Fibroblast of lung (primary cell): ENCODE measurements around the gene RSPH4A. TPM values are rescaled to one million over a fixed set of nuclear protein-coding genes. Genes with fewer than 3 reads are reported as not detected.

Experiments
- DNase-seq, 2 donors: peaks; one replicate each; pipeline versions ENCODE4 v3.0.0 to v3.0.0-alpha.2; 2010; ENCODE audit warnings: low read depth in 2 of 2
- H2AFZ ChIP-seq: 2 replicates; pipeline ENCODE4 v1.5.1; 2012; ENCODE audit warnings: low read length, control low read depth, inconsistent platforms
- H3K27ac ChIP-seq: 2 replicates; pipeline ENCODE4 v1.5.1; 2011; ENCODE audit warnings: low read length, control low read depth; ENCODE audit not compliant: insufficient read depth
- H3K27me3 ChIP-seq: 2 replicates; pipeline ENCODE4 v1.5.1; 2011; ENCODE audit warnings: mild to moderate bottlenecking, low read length; ENCODE audit not compliant: control insufficient read depth, insufficient read depth
- H3K36me3 ChIP-seq: 2 replicates; pipeline ENCODE4 v1.5.1; 2011; ENCODE audit warnings: low read length; ENCODE audit not compliant: control insufficient read depth, insufficient read depth
- H3K4me1 ChIP-seq: 2 replicates; pipeline ENCODE4 v1.5.1; 2011; ENCODE audit warnings: low read length; ENCODE audit not compliant: control insufficient read depth, insufficient read depth; ENCODE audit errors: extremely low read depth
- H3K4me2 ChIP-seq: 2 replicates; pipeline ENCODE4 v1.5.1; 2011; ENCODE audit warnings: low read length, control low read depth; ENCODE audit not compliant: insufficient read depth; ENCODE audit errors: extremely low read depth
- H3K4me3 ChIP-seq, 4 experiments: fragments of 200-600 bp in 1 of 4; sonication (generic) in 1 of 4; replicated peaks in 1 of 4; 2 replicates each; pipeline ENCODE4 v1.5.1; 2011 to 2016; ENCODE audit warnings: low read length in 4 of 4, low read depth in 3 of 4, mild to moderate bottlenecking in 3 of 4, control low read depth in 2 of 4, inconsistent platforms in 1 of 4, mixed read lengths in 1 of 4; ENCODE audit not compliant: insufficient read depth in 1 of 4; ENCODE audit errors: control extremely low read depth in 1 of 4
- H3K79me2 ChIP-seq: 2 replicates; pipeline ENCODE4 v1.5.1; 2012; ENCODE audit warnings: mild to moderate bottlenecking, low read length, inconsistent platforms; ENCODE audit not compliant: control insufficient read depth, insufficient read depth
- H3K9ac ChIP-seq: 2 replicates; pipeline ENCODE4 v1.5.1; 2011; ENCODE audit warnings: mild to moderate bottlenecking, low read length, control low read depth; ENCODE audit not compliant: insufficient read depth
- H3K9me3 ChIP-seq: 2 replicates; pipeline ENCODE4 v1.5.1; 2012; ENCODE audit warnings: low read depth, low read length; ENCODE audit not compliant: control insufficient read depth, insufficient read depth
- H4K20me1 ChIP-seq: 2 replicates; pipeline ENCODE4 v1.5.1; 2011; ENCODE audit warnings: low read length; ENCODE audit not compliant: control insufficient read depth, insufficient read depth; ENCODE audit errors: extremely low read depth
- EZH2 ChIP-seq: IDR thresholded peaks from 2 replicates; pipeline ENCODE4 v1.5.1; 2012; ENCODE audit warnings: low read length, control low read depth, mild to moderate bottlenecking; ENCODE audit errors: missing control alignments
- polyA plus RNA-seq, 2 donors: library from polyadenylated mRNA; depleted of rRNA in 1 of 2; stranded (reverse) in 1 of 2; unstranded in 1 of 2; fragments of >200 nt; gene quantifications; 2 replicates each; pipeline ENCODE4 v1.2.1, GENCODE V29; 2011 to 2012; ENCODE audit warnings: missing spikeins in 1 of 2
- total RNA-seq: library from RNA; depleted of rRNA; stranded (reverse); fragments of >200 nt; gene quantifications from 2 replicates; pipeline ENCODE4 v1.2.1, GENCODE V29; 2014
- TF ChIP-seq, protein P1 (sequence below), 2 donors: IDR thresholded peaks in 1 of 2; conservative IDR thresholded peaks in 1 of 2; 1 replicate in 1 of 2; 2 replicates in 1 of 2; pipeline ENCODE4 v1.5.1; 2011 to 2012; ENCODE audit warnings: low read length in 2 of 2, control low read depth in 1 of 2, inconsistent platforms in 1 of 2, low read depth in 1 of 2, mild to moderate bottlenecking in 1 of 2

The RSPH4A gene
- total and polyA plus RNA-seq, 2 donors (not counting 1 experiment from before 2014, with no cell fraction given) = 0.17 to 0.18 TPM

DNA sequence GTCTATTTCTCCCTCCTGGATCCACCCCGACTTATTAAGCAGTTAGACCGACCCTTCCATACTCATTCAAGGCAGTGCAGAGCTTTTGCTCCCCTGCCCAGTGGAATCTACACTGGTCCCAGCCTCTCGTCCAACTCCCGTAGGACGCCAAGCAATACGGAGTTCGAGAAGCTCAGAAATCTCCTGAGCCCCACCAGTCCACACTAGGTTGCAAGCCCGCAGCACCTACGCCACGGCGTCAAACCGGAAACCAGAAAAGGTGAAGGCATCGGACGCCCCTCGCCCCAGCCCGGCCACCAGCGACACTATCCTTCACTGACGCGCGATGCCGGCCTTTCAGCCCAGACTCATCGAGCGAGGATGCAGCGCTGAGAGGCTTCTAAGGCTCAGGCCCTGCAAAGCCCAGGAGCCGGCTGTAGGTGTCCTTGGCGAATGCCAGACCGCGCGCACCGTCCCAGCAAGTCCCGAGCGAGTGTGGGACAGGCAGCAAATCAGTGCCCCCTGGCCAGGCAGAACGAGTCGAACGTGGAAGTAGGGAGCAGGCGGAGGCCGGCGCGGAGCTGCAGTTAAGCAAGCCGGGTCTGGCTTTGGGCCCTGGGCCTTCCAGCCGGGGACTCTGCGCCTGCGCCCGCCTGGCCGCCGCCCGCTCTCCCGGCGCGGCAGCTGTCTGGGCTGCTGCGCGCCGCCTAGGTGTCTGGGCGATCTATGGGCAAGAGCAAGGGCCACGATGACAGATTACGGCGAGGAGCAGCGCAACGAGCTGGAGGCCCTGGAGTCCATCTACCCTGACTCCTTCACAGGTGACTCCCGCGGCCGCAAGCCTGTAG, 45.2 kb upstream of the RSPH4A start, which contains the start of gene RWDD1:
RWDD1 (plus strand) TSS at position 649 of the 827 bp plus-strand sequence; CDS start at position 728, 79 bp downstream.
- Histone ChIP-seq H3K4me3 (peak within 1 kb of the TSS; percentile 92 to 96 (median 95)), H3K36me3 (no peaks in the 10 kb centered on the region)

DNA sequence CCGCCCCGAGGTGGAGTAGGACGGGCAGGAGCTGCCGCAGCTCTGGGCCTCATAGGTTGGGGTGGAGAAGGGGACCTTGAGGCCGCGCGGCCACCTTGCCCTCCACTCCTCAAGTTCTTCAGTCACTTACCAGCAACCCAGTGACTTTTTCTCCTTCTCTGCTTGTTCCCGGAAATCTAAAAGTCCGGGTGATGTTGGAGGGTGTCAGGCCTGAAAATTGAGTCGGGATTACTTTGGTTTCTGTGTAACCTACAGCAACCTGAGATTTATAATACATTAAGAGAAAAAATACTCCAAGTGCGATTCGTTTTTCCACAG, 44.6 kb upstream of the RSPH4A start:
- TF ChIP-seq, protein P1, sequence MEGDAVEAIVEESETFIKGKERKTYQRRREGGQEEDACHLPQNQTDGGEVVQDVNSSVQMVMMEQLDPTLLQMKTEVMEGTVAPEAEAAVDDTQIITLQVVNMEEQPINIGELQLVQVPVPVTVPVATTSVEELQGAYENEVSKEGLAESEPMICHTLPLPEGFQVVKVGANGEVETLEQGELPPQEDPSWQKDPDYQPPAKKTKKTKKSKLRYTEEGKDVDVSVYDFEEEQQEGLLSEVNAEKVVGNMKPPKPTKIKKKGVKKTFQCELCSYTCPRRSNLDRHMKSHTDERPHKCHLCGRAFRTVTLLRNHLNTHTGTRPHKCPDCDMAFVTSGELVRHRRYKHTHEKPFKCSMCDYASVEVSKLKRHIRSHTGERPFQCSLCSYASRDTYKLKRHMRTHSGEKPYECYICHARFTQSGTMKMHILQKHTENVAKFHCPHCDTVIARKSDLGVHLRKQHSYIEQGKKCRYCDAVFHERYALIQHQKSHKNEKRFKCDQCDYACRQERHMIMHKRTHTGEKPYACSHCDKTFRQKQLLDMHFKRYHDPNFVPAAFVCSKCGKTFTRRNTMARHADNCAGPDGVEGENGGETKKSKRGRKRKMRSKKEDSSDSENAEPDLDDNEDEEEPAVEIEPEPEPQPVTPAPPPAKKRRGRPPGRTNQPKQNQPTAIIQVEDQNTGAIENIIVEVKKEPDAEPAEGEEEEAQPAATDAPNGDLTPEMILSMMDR (conservative IDR thresholded peaks at IDR 0.05 in 1 of 2, IDR thresholded peaks at IDR 0.05 in 1 of 2; ENCODE audit: low read depth in 1 of 2, low read length in 2 of 2) = no peak
- no peak for TF ChIP-seq EZH2
- Histone ChIP-seq H3K9ac (peak overlapping the region; percentile 96), H3K4me2 (peak overlapping the region; percentile 99), H3K27ac (peak overlapping the region; percentile 87), H2AFZ (peak overlapping the region; percentile 93), H3K4me1 (no peaks in the 10 kb centered on the region), H3K79me2 (peaks cover 51% of the 10 kb centered on the region), H3K27me3 (no peaks in the 10 kb centered on the region), H3K36me3 (no peaks in the 10 kb centered on the region), H3K4me3 (peak overlapping the region; percentile 92 to 96 (median 94)), H3K9me3 (no peaks in the 10 kb centered on the region), H4K20me1 (no peaks in the 10 kb centered on the region)
- no peak for DNase-seq

More for the DNA sequence above, 45.2 kb upstream of the RSPH4A start, which contains the start of gene RWDD1:
- Histone ChIP-seq H2AFZ (peak within 1 kb of the TSS; percentile 94), H3K4me2 (peak within 1 kb of the TSS; percentile 99), H4K20me1 (no peaks in the 10 kb centered on the region), H3K9me3 (no peaks in the 10 kb centered on the region), H3K27me3 (no peaks in the 10 kb centered on the region), H3K4me1 (no peaks in the 10 kb centered on the region), H3K27ac (peak within 1 kb of the TSS; percentile 87), H3K9ac (peak within 1 kb of the TSS; percentile 96), H3K79me2 (peaks cover 47% of the 10 kb centered on the region)
- peak; percentile 100 for DNase-seq
- TF ChIP-seq EZH2 = no peak
- TF ChIP-seq, protein P1 (conservative IDR thresholded peaks at IDR 0.05 in 1 of 2, IDR thresholded peaks at IDR 0.05 in 1 of 2; ENCODE audit: low read depth in 1 of 2, low read length in 2 of 2) = no peak

DNA sequence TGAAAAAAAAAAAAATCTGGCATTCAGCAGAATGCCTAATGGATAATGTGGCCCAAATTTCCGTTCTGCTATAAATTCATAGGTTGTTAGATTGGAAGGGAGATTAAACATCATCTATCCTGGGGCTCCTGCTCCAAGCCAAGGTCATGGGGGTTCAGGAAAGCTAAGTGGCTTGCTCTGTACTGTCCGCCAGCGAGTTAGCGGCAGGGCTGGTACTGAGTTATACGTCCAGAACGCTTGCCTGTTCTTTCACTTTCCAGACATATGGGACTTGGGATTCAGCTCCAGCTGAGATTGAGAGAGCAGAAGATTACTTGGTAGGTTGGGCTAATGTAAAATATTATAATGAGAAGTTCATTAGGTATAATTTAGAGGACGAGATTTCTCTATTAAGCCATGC, 44.1 kb upstream of the RSPH4A start:
- H3K4me2 ChIP-seq = peak overlapping the region; percentile 99
- no peaks in the 10 kb centered on the region for H3K9me3 ChIP-seq
- H3K27ac ChIP-seq = peak overlapping the region; percentile 87
- H3K27me3 ChIP-seq = no peaks in the 10 kb centered on the region
- no peak for TF ChIP-seq EZH2
- TF ChIP-seq, protein P1 (conservative IDR thresholded peaks at IDR 0.05 in 1 of 2, IDR thresholded peaks at IDR 0.05 in 1 of 2; ENCODE audit: low read depth in 1 of 2, low read length in 2 of 2) = no peak
- peak overlapping the region; percentile 92 to 96 (median 94) for H3K4me3 ChIP-seq
- peak overlapping the region; percentile 96 for H3K9ac ChIP-seq
- peak; percentile 43 to 50 for DNase-seq
- H3K79me2 ChIP-seq = peaks cover 54% of the 10 kb centered on the region
- no peak overlapping the region for H2AFZ ChIP-seq
- no peaks in the 10 kb centered on the region for H4K20me1 ChIP-seq
- no peaks in the 10 kb centered on the region for H3K36me3 ChIP-seq
- H3K4me1 ChIP-seq = no peaks in the 10 kb centered on the region
